ENCODE results near the gene CNOT10. TPM values are rescaled to one million over a fixed set of nuclear protein-coding genes. Genes with fewer than 3 reads are reported as not detected.
"Not testable (repeated sequence)": the region's sequence is repeated elsewhere in the genome, so short reads cannot be mapped to it uniquely, and the experiment has no call there.

CNOT10 gene
- 23.4 TPM for polyA plus RNA-seq (ENCODE audit: insufficient read length)

GRCh38 chr3:32684800-32685542 lies at the start of gene CNOT10:
Gene CNOT10, plus strand, starts transcription at chr3:32685188. Its CDS starts 273 bp downstream, at chr3:32685461.
- peak; percentile 89 for DNase-seq (ENCODE audit: low read depth)

- DNase-seq (ENCODE audit: low read depth), result no peak
Observed at GRCh38 chr3:32640939-32641338, 44.0 kb upstream of the CNOT10 start.

GRCh38 chr3:32641356-32641755 lies 43.6 kb upstream of the CNOT10 start:
- DNase-seq (ENCODE audit: low read depth), result no peak

GRCh38 chr3:32643354-32643753 lies 41.6 kb upstream of the CNOT10 start:
- DNase-seq (ENCODE audit: low read depth), result no peak

- DNase-seq (ENCODE audit: low read depth), result no peak
Observed at GRCh38 chr3:32643816-32644215, 41.2 kb upstream of the CNOT10 start.

GRCh38 chr3:32644380-32644779 lies 40.6 kb upstream of the CNOT10 start:
- no peak for DNase-seq (ENCODE audit: low read depth)

DNA sequence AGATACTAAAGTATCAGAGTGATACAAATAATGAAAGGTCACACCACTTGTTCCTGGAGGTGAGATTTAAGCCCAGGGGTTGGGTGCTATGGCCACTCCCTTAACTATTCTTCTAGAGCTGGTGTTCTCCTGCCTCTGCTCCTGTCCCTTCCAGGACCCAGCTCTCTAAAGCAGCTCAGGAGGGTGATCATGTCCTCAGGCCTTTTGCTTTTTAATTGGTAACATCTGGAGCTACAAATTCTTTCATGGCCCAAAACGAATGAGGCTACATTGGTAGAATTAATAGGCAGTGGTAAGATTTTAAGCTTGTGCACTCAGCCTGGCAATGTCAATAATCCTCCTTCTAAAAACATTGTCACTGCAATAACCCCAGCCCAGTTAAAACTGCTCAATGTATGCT lies 38.2 kb upstream of the CNOT10 start:
- no peak for DNase-seq (ENCODE audit: low read depth)

DNA sequence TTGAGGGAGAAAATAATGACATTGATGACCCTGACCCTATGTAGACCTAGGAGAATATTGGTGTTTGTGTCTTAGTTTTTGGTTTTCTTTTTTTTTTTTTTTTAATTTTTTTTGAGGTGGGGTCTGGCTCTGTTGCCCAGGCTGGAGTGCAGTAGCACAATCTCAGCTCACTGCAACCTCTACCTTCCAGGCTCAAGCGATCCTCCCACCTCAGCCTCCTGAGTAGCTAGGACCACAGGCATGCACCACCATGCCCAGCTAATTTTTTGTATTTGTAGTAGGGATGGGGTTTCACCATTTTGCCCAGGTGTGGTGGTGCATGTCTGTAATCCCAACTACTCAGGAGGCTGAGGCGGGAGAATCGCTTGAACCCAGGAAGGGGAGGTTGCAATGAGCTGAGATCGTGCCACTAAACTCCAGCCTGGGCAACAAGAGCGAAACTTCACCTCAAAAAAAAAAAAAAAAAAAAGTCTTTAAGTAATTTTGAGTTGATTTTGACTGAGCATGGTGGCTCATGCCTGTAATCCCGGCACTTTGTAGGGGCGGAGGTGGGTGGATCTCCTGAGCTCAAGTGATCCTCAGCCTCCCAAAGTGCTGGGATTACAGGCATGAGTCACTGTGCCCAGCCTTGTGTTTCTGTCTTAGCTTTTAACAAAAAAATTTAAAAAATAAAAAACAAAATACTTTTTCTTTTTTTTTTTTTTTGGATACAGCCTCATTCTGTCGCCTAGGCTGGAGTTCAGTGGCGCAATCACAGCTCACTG lies 32.5 kb upstream of the CNOT10 start:
- not testable (repeated sequence) for DNase-seq (ENCODE audit: low read depth)

GRCh38 chr3:32655167-32655566 lies 29.8 kb upstream of the CNOT10 start:
- DNase-seq (ENCODE audit: low read depth), result no peak

DNA sequence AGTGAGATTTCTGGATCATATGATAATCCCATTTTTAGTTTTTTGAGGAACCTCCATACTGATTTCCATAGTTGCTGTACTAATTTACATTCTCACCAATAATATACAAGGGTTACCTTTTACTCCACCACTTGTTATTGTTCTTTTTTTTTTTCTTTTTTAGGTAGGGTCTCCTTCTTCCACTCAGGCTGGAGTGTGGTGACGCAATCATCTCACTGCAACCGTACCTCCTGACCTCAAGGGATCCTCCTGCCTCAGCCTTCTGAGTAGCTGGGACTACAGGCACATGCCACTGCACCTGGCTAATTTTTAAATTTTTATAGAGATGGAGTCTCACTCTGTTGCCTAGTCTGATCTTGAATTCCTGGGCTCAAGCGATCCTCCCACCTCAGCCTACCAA lies 24.4 kb upstream of the CNOT10 start:
- no peak for DNase-seq (ENCODE audit: low read depth)

DNA sequence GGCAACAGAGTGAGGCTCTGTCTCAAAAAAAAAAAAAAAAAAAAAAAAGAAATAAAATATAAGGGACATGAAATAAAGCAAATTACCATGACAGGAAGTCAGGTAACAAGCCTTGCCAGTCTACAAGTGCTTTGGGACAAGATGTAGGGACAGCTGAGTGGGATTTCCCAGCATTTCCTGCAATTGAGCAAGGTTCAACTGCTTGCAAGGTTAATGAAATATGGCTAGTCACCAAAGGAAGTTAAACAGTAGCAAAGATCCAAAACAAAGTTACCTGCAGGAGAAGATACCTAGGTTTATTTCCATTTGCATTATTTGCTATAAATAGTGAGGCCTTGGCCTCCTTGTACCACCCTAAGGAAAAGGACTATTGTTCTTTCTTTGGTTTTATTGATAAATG lies 22.3 kb upstream of the CNOT10 start:
- no peak for DNase-seq (ENCODE audit: low read depth)

DNA sequence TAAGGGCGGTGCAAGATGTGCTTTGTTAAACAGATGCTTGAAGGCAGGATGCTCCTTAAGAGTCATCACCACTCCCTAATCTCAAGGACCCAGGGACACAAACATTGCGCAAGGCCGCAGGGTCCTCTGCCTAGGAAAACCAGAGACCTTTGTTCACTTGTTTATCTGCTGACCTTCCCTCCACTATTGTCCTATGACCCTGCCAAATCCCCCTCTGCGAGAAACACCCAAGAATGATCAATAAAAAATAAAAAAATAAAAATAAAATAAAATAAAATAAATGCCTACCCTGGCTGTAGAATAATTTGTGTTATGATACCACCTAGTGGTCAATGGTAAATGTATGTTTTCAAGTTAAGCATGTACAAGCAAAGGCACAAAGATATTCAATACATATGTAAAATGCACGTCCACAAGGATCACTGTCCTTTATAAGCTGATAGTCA lies 20.3 kb upstream of the CNOT10 start:
- DNase-seq (ENCODE audit: low read depth), result peak; percentile 24

DNA sequence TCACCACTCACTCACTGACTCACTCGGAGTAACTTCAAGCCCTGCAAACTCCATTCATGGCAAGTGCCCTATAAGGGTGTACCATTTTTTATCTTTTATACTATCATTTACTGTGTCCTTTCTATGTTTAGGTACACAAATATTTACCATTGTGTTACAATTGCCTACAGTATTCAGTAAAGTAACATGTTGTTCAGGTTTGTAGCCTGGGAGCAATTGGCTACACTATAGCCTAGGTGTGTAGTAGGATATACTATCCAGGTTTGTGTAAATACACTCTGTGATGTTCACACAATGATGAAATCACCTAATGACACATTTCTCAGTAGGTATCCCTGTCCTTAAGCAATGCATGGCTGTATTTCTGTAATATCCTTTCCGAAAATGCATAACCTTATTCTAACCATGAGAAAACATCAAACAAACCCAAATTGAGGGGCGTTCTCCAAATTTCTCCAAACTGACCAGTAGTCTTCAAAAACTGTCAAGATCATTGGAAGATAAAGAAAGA lies 17.9 kb upstream of the CNOT10 start:
- DNase-seq (ENCODE audit: low read depth), result no peak

DNA sequence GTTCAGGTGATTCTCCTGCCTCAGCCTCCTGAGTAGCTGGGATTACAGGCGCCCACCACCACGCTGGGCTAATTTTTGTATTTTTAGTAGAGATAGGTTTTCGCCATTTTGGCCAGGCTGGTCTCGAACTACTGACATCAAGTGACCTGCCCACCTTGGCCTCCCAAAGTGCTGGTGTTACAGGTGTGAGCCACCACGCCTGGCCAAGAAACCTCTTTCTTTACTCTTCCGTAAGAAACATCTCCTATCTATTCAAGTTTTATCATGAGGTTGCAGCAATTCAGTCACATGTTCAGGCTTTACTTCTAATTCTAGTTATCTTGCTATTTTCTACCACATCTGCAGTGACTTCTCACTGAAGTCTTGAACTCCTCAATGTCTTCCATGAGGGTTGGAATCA lies 15.8 kb upstream of the CNOT10 start:
- not testable (repeated sequence) for DNase-seq (ENCODE audit: low read depth)

- DNase-seq (ENCODE audit: low read depth), result not testable (repeated sequence)
Observed at GRCh38 chr3:32673730-32674129, 11.3 kb upstream of the CNOT10 start.

DNA sequence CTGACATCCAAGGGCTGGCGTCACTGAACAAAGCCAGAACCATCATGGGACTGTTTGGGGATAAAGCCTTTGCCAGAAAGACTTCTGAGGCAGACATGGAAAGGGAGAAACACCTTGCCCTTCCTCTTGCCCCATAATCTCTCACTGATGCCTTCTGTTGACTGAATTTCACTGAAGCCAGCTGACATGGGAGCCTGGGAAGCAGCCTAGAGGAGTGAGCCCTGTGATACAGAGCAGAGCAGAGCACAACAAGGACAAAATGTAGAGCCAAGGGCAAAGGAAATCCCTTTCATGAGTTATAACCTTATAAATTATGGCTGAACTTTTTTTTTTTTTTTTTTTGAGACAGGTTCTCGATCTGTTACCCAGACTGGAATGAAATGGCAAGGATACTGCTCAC lies 9.8 kb upstream of the CNOT10 start:
- DNase-seq (ENCODE audit: low read depth), result no peak

GRCh38 chr3:32675650-32676049 lies 9.3 kb upstream of the CNOT10 start:
- DNase-seq (ENCODE audit: low read depth), result no peak

- no peak for DNase-seq (ENCODE audit: low read depth)
Observed at GRCh38 chr3:32681811-32682210, 3.2 kb upstream of the CNOT10 start.

DNA sequence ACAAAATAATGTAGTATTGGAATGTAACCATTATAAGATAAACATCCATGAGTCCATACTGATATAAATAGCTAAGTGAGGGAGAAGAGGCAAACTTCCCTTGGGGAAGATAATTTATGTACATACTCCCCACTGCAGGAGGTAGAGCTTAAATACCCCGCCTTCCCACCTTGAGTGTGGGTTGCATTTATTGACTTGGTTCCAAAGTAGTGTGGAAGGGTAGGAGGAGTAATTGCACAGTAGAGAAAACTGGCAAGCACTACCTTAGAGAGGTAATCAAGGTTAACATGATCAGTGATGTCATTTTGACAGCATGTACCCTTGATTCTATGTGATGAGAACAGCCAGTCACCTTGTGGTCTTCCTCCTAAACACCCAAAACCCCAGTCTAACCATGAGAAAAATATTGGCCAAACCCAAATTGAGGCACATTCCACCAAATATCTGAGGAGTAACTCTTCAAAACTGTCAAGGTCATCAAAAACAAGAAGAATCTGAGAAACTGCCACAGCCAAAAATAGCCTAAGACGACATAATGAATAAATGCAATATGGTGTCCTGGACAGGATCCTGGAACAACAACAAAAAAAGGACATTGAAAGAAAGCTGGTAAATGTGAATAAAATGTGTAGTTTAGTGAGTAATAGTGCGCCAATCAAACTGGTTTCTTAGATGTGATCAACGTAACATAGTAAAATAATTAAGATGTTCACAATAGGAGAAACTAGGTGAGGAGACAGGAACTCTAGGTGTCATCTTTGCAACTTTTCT lies 774 bp upstream of the CNOT10 start:
- DNase-seq (ENCODE audit: low read depth), result no peak

DNA sequence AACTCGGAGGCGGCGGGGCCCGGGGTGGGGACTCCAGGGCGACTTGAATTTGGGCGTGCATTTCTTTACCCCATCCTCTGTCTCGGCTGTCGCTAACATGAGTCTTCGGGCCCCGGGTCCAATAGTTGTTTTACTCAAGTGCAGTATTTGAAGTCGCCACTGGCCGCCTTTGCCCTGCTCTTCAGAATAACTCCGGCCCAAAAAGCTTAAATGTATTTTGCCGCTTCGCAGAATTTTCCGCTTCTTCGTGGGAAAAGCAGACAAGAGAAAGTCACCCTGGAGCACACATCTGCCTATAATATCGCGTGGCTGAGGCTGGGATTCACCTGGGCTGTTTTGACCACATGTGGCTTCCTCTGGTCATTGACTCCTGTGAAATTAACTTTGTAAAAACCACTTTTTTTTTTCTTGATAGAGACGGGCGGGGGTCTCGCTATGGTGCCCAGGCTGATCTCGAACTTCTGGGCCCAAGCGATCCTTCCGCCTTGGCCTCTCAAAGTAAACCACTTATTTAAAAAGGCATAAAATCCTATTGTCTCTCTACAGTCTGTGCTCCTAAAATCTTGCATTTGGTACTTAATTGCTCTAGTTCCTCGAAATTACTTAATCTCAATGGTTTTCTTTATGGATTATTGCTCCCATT lies 676 bp downstream of the CNOT10 start:
- DNase-seq (ENCODE audit: low read depth), result no peak

DNA sequence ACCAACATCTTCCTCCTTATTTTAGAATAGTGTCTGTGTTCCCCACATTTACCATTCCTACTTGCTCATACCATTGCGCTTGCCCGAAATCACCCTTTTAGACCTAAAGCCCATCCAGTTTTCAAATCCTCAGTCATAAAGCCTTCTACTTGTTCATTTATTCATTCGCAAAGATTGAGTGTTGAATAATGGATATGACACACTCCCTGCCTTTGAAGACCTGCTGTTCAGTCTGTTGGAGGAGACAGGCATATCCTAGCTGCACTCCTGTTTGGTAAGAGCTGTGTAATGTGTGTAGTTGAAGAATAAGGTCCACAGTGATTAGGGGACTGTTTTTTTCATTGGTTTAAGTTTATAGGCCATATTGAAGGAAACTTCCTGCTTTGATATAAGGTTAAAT lies 1.7 kb downstream of the CNOT10 start:
- DNase-seq (ENCODE audit: low read depth), result no peak

GRCh38 chr3:32691847-32692246 lies 6.9 kb downstream of the CNOT10 start:
- DNase-seq (ENCODE audit: low read depth), result no peak
